A549 treated with ZK216348 at 1 μM for 4 hours (cell line): Measurements from ENCODE around the gene PANK1. TPM values are rescaled to one million over a fixed set of nuclear protein-coding genes. Genes with fewer than 3 reads are reported as not detected.

ENCODE experiments used
- total RNA-seq: library from RNA; stranded (reverse); fragments of 200-300 nt; extraction: Qiagen RNA extraction; gene quantifications from 5 replicates; pipeline ENCODE4 v1.2.3, GENCODE V29; 2022; ENCODE audit warnings: low read depth

PANK1 gene
- 4.6 to 7.9 TPM (median 7.2 TPM) in 5 replicates for total RNA-seq

DNA sequence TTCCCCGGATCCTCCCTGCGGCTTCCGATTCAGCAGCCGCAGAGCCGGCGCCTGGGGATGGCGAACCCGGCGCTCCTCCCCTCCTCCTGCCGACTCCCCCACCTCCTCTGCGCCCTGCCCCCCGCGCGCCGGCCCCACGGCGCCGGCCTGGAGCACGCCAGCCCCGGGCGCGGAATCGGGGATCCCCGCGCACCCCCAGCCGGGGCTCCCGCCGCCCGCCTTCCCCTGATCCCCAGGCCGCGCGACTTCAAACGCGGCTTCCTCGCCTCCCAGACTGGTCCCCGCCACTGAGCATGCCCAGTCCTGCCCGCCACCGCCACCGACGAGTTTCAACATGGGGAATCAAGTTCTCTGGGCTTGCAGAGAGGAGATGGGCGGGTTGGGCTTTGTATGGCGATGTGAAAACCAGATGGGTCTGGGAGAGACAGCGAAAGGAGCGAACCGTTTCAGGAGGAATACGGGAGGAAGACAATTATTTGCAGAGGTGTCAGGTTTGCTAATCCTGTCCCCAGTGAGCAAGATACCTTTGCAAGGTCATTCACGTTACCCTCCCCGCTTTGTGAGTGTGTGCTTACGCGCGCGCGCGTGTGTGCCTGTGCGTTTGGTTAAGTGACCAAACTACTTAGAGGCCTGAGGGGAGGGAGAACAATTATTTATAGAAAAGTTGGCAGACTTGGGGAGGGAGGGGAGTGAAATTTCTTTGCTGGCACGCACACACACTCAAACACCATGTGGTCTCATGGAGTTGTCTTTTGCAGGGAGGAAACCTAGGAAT lies at the start of gene PANK1:
PANK1 (minus strand) TSS at position 276 of the 775 bp plus-strand sequence. CDS start 351 bp downstream, outside the sequence.

DNA sequence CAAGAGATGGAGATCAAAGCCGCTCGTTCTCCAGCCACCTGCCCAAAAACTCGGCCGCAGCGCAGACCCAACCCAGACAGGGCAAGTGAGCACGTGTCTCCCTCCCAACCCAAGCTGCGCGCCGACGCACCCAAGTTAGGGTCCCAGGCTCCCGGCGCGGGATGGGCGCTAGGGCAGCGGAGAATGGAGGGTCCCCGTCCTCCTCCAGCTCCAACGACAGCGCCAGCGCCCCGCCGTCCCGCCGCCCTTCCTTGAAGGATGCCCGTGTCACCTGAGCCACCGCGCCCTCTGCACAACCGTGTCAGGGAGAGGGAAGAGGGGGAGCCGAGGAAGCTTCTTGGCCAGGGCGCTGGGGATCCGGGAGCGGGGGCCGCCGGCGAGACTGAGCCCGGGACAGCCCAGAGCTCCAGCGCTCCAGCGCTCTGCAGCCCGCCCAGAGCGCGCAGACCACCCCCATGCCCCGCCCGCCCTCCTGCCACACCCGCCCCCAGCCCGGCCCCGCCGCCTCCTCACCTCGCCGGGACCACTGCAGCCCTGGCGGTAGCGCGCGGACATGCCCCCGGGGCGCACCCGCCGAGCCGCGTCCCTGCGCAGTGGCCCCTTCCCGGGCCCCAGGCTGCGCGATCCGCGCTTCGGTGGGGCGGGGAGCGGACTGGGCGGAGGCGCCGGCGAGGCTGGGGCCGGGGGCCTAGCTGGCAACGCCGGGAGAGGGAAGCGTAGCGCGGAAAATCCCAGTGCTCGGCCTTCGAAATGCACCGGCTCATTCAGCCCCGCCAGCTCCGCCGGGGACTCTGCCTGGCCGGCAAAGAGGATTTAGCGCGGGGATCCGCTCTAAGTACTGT lies 109.7 kb downstream of the PANK1 start, which contains the start of gene SLC16A12:
SLC16A12 (minus strand) TSS at position 424 of the 842 bp plus-strand sequence. CDS start 73,016 bp downstream, outside the sequence.

Other genes starting within 250 kb of the PANK1 start
- 6.8 to 13.9 TPM (median 8.6 TPM) in 5 replicates for gene IFIT5, start 230.7 kb downstream of the PANK1 start, total RNA-seq
- 0.09 to 0.27 TPM (median 0.19 TPM) in 5 replicates for gene SLC16A12, start 109.6 kb downstream of the PANK1 start, total RNA-seq
- 8.8 to 17.8 TPM (median 14.2 TPM) in 5 replicates for gene KIF20B, start 56.3 kb upstream of the PANK1 start, total RNA-seq